ENCODE results near the gene MMAA.

The MMAA gene

DNA sequence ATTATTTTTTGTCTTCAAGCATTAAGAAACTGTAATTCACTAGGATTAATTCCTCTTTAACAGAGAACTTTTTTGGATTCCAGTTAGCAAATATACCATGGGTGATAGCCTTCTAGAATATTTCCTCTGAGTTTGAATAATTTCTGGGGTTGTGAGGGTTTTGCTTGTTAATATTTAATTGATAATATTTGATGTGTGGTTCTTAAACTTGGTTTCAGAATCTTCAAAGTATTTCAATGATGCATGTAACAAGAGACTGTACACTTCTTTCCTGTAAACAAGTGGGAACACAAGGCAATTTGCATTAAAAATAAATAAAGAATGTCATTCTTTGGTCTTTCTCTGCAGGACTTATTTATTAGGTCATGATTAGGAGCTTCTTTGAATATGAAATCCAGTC, 51.2 kb downstream of the MMAA start:
- Histone ChIP-seq H3K4me3 (replicated peaks; ENCODE audit: insufficient read depth, low read length) (no peak overlapping the region), H3K27ac (replicated peaks) (no peak overlapping the region), H3K27me3 (ENCODE audit: insufficient read depth, poor library complexity, severe bottlenecking) (no peaks in the 10 kb centered on the region)
- no peak for DNase-seq (ENCODE audit: low read depth in 1 of 2, low spot score in 1 of 2)
- TF ChIP-seq REST (IDR thresholded peaks at IDR 0.05; ENCODE audit: insufficient replicate concordance, low read depth) (no peak), SPI1 (IDR thresholded peaks at IDR 0.05; ENCODE audit: borderline replicate concordance, low read depth) (no peak), GABPA (IDR thresholded peaks at IDR 0.05; ENCODE audit: low read depth) (no peak), POLR2AphosphoS5 (IDR thresholded peaks at IDR 0.05; ENCODE audit: low read depth) (no peak), CTCF (IDR thresholded peaks at IDR 0.05; ENCODE audit: insufficient read depth, low read length) (no peak)

DNA sequence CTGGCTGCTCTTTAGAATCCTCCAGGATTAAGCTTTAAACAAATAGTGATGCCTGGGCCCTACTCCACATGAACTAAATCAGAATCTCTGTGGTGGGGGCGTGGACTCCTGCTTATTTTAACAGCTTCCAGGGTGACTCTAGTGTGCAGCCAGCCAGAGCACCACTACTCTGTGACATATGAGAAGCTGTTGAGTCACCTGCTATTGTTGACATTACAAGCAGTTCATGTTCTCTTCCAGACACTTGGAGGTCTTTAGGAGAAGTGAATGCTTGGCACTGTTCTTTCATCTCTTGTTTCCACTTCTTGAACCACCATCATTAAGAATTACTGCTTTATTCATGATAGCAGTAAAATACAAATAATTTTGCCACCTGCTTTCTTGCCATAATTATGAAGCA, 60.3 kb downstream of the MMAA start:
- DNase-seq (ENCODE audit: low read depth in 1 of 2, low spot score in 1 of 2), result no peak
- Histone ChIP-seq H3K27ac (replicated peaks) (no peak overlapping the region), H3K27me3 (ENCODE audit: insufficient read depth, poor library complexity, severe bottlenecking) (no peaks in the 10 kb centered on the region), H3K4me3 (replicated peaks; ENCODE audit: insufficient read depth, low read length) (no peak overlapping the region)
- TF ChIP-seq CTCF (IDR thresholded peaks at IDR 0.05; ENCODE audit: insufficient read depth, low read length) (no peak), GABPA (IDR thresholded peaks at IDR 0.05; ENCODE audit: low read depth) (no peak), REST (IDR thresholded peaks at IDR 0.05; ENCODE audit: insufficient replicate concordance, low read depth) (no peak), POLR2AphosphoS5 (IDR thresholded peaks at IDR 0.05; ENCODE audit: low read depth) (no peak), SPI1 (IDR thresholded peaks at IDR 0.05; ENCODE audit: borderline replicate concordance, low read depth) (no peak)

DNA sequence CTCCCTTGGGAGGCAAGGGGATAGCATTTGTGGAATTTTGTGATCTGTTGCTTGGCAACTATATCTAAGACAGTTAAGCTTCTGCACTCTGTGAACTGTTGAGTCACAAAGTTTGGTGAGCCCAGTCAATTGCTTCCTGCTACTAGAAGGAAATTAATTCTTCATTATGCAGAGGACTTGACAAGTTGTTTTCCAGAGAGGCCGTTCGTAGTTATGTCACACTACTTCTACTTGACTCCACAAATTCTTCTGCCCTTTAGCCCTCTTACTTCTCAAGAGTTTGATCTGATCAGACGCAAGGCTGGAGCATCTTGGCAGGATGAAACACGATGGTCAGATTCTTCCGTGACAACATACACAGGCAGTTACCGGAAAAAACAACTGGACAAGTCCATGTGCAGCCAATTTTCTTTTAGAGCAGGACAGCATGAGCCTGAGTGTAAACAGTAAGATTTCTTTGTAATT, 60.8 kb downstream of the MMAA start, which contains the start of gene C4orf51:
TSS of gene C4orf51 (plus strand) at position 156 of the 465 bp plus-strand sequence. CDS start at position 214, 58 bp downstream.
- no peak for DNase-seq (ENCODE audit: low read depth in 1 of 2, low spot score in 1 of 2)
- Histone ChIP-seq H3K27me3 (ENCODE audit: insufficient read depth, poor library complexity, severe bottlenecking) (no peaks in the 10 kb centered on the region), H3K4me3 (replicated peaks; ENCODE audit: insufficient read depth, low read length) (no peak within 1 kb of the TSS), H3K27ac (replicated peaks) (no peak within 1 kb of the TSS)
- TF ChIP-seq SPI1 (IDR thresholded peaks at IDR 0.05; ENCODE audit: borderline replicate concordance, low read depth) (no peak), REST (IDR thresholded peaks at IDR 0.05; ENCODE audit: insufficient replicate concordance, low read depth) (no peak), CTCF (IDR thresholded peaks at IDR 0.05; ENCODE audit: insufficient read depth, low read length) (no peak)
